GM12874 (cell line): ENCODE data around the gene NCOR2.
A peak's percentile ranks its signal among the peaks of the same experiment; 100 is the strongest.

Experiments used
- CTCF ChIP-seq: IDR thresholded peaks from 2 replicates; pipeline ENCODE4 v1.5.1; 2011; ENCODE audit warnings: low read depth, mild to moderate bottlenecking, control low read depth, low read length, moderate library complexity; ENCODE audit not compliant: insufficient read depth

The NCOR2 gene

GRCh38 chr12:124610629-124611558 is 43.5 kb upstream of the NCOR2 start:
- TF ChIP-seq CTCF, result no peak

GRCh38 chr12:124610021-124610612 is 42.7 kb upstream of the NCOR2 start:
- no peak for TF ChIP-seq CTCF

GRCh38 chr12:124609041-124609989 is 41.9 kb upstream of the NCOR2 start:
- peak; percentile 33 for TF ChIP-seq CTCF

DNA sequence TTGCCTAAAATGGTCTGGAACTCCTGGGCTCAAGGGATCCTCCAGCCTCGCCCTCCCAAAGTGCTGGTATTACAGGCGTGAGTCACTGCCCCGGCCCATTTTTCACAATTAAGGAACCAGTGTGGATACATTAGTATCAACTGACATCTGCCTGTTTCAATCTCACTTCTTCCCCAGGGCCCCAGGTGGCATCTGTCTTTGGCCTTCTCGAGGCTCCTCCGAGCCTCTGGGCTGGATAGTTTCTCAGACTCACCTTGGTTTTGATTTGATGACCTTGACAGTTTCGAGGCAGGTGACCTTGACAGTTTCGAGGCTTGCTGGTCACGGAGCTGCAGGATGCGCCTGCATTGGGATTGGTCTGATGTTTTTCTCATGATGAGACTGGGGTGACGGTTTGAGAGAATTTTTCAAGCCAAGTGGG is 41.0 kb upstream of the NCOR2 start:
- TF ChIP-seq CTCF, result no peak

DNA sequence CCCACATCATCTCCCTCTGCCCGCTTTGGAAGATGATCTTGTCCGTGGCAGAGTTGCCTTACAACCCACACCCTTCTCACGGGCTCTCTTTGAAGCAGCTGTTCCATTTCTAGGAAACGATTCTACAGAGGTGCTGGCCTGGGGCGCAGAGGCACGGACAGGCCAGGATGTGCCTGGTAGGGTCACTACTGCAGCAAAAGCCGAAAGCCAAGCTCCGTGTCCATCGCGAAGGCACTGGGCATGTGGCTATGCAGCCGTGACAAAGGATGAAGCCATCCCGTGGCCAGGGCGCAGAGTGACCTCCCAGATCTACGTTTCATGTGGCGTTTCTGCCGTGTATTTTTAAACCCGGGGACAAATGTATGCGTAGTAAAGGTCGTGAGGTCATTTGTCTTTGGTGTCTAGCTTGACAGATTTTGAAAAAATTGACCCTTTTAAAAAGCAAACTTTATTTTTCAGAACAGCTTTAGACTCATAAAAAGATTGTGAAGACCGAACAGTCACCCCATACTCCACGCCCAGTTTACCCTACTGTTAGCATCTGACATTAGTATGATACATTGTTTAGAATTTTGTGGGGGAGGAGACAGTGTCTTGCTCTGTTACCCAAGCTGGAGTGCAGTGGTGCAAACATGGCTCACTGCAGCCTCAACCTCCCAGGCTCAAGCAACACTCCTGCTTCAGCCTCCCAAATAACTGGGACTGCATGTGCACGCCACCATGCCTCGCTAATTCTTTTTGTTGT is 40.4 kb upstream of the NCOR2 start:
- TF ChIP-seq CTCF, result no peak

- no peak for TF ChIP-seq CTCF
These were observed 38.7 kb upstream of the NCOR2 start for GRCh38 chr12:124605883-124606774.
